IMR-90 (cell line): ENCODE data around the gene CNTFR. TPM values are rescaled to one million over a fixed set of nuclear protein-coding genes. Genes with fewer than 3 reads are reported as not detected.

Experiments used
- ATAC-seq: fragments of 200-7000 bp; cut with Tn5 transposase; 2 replicates; pipeline ENCODE4 v1.9.1; 2020; ENCODE audit warnings: low read depth, mild to moderate bottlenecking, moderate library complexity
- BruUV-seq: library from RNA; stranded (reverse); fragments of 400-500 nt; replicated peaks from 2 replicates; lab custom pipeline; 2021; lab: Mats Ljungman, UMichigan
- CTCF ChIA-PET: fragments of 300-600 bp; formaldehyde crosslinking; extraction: SDS; loops from one replicate; lab custom pipeline; 2021; ENCODE audit warnings: antibody characterized with exemption; lab: Yijun Ruan, JAX
- POLR2A ChIA-PET: fragments of 300-600 bp; sonication (Branson Sonifier 250); formaldehyde crosslinking; loops from one replicate; lab custom pipeline; 2022; ENCODE audit warnings: antibody characterized with exemption; ENCODE audit not compliant: unreplicated experiment; lab: Charles Lee
- DNase-seq: peaks from one replicate; pipeline ENCODE4 v3.0.0; 2013
- H2AFZ ChIP-seq: replicated peaks from 2 replicates; pipeline ENCODE3; 2013; ENCODE audit warnings: low read length, mild to moderate bottlenecking; ENCODE audit not compliant: poor library complexity
- H2AK5ac ChIP-seq: 2 replicates; pipeline ENCODE4 v1.6.1; 2013; ENCODE audit warnings: low read depth, low read length, inconsistent platforms
- H2AK9ac ChIP-seq: replicated peaks from 2 replicates; pipeline ENCODE3; 2013; ENCODE audit warnings: mild to moderate bottlenecking, low read depth, low read length, moderate library complexity; ENCODE audit not compliant: poor library complexity
- H2BK120ac ChIP-seq: 2 replicates; pipeline ENCODE4 v1.6.1; 2013; ENCODE audit warnings: low read depth, low read length, inconsistent platforms
- H2BK15ac ChIP-seq: 3 replicates; pipeline ENCODE4 v1.6.1; 2013; ENCODE audit warnings: low read depth, low read length, inconsistent platforms
- H2BK20ac ChIP-seq: 2 replicates; pipeline ENCODE4 v1.6.1; 2013; ENCODE audit warnings: low read depth, mild to moderate bottlenecking, inconsistent platforms, low read length, moderate library complexity
- H2BK5ac ChIP-seq: 2 replicates; pipeline ENCODE4 v1.6.1; 2013; ENCODE audit warnings: mild to moderate bottlenecking, low read depth, low read length, inconsistent platforms; ENCODE audit not compliant: poor library complexity, severe bottlenecking
- H3K14ac ChIP-seq: replicated peaks from 2 replicates; pipeline ENCODE4 v1.6.1; 2013; ENCODE audit warnings: low read depth, low read length, inconsistent platforms
- H3K18ac ChIP-seq: 2 replicates; pipeline ENCODE4 v1.6.1; 2013; ENCODE audit warnings: low read depth, low read length, control low read depth
- H3K23ac ChIP-seq: 2 replicates; pipeline ENCODE4 v1.6.1; 2013; ENCODE audit warnings: low read depth, low read length, inconsistent platforms
- H3K27ac ChIP-seq: 2 replicates; pipeline ENCODE4 v1.5.1; 2013; ENCODE audit warnings: mild to moderate bottlenecking, control low read depth, low read length; ENCODE audit not compliant: insufficient read depth
- H3K27me3 ChIP-seq: 2 replicates; pipeline ENCODE4 v1.6.1; 2013; ENCODE audit warnings: low read length; ENCODE audit not compliant: control insufficient read depth, insufficient read depth
- H3K36me3 ChIP-seq: 2 replicates; pipeline ENCODE4 v1.6.1; 2013; ENCODE audit warnings: low read length, mixed read lengths; ENCODE audit not compliant: control insufficient read depth, insufficient read depth
- H3K4ac ChIP-seq: 2 replicates; pipeline ENCODE4 v1.6.1; 2013; ENCODE audit warnings: low read depth, low read length, inconsistent platforms
- H3K4me1 ChIP-seq: 2 replicates; pipeline ENCODE4 v1.6.1; 2013; ENCODE audit warnings: low read length, mixed read lengths; ENCODE audit not compliant: control insufficient read depth, insufficient read depth
- H3K4me2 ChIP-seq: 2 replicates; pipeline ENCODE4 v1.6.1; 2013; ENCODE audit warnings: low read depth, mild to moderate bottlenecking, control low read depth, low read length, moderate library complexity
- H3K4me3 ChIP-seq: 2 replicates; pipeline ENCODE4 v1.5.1; 2013; ENCODE audit warnings: low read depth, mild to moderate bottlenecking, control low read depth, low read length, moderate library complexity; ENCODE audit not compliant: insufficient read depth
- H3K56ac ChIP-seq: 2 replicates; pipeline ENCODE4 v1.6.1; 2013; ENCODE audit warnings: low read length, inconsistent platforms; ENCODE audit not compliant: insufficient read depth; ENCODE audit errors: extremely low read depth
- H3K79me1 ChIP-seq, 2 experiments: 2 replicates each; pipeline ENCODE4 v1.6.1; 2013; ENCODE audit warnings: low read length in 2 of 2, inconsistent platforms in 1 of 2, low read depth in 1 of 2
- H3K9ac ChIP-seq: 2 replicates; pipeline ENCODE4 v1.6.1; 2013; ENCODE audit warnings: low read depth, low read length, control low read depth
- H3K9me1 ChIP-seq: 2 replicates; pipeline ENCODE4 v1.6.1; 2013; ENCODE audit warnings: low read length, inconsistent platforms; ENCODE audit not compliant: insufficient read depth
- H3K9me3 ChIP-seq: 2 replicates; pipeline ENCODE4 v1.6.1; 2013; ENCODE audit warnings: low read length; ENCODE audit not compliant: control insufficient read depth, insufficient read depth
- H4K20me1 ChIP-seq: 2 replicates; pipeline ENCODE4 v1.6.1; 2013; ENCODE audit warnings: low read length, inconsistent platforms; ENCODE audit not compliant: insufficient read depth
- H4K5ac ChIP-seq: 2 replicates; pipeline ENCODE4 v1.6.1; 2013; ENCODE audit warnings: mild to moderate bottlenecking, low read depth, low read length, control low read depth
- H4K8ac ChIP-seq, 2 experiments: 2 replicates each; pipeline ENCODE4 v1.6.1; 2013; ENCODE audit warnings: low read depth in 2 of 2, low read length in 2 of 2, control low read depth in 1 of 2, inconsistent platforms in 1 of 2
- H4K91ac ChIP-seq: 2 replicates; pipeline ENCODE4 v1.6.1; 2013; ENCODE audit warnings: low read depth, low read length, inconsistent platforms; ENCODE audit not compliant: insufficient read depth
- FOS ChIP-seq: fragments of 150-350 bp; IDR thresholded peaks from 2 replicates; pipeline ENCODE4 v1.6.1; 2016; ENCODE audit warnings: low read depth, low read length
- MAZ ChIP-seq: IDR thresholded peaks from 2 replicates; pipeline ENCODE4 v1.6.1; 2012; ENCODE audit warnings: low read depth, mild to moderate bottlenecking, low read length, improper control_type of control experiment, moderate library complexity, borderline replicate concordance
- WGBS, 2 experiments: methylation state at CpG; one replicate each; pipeline versions ENCODE4 v1.1.5 to v1.1.7; 2013; ENCODE audit warnings: missing lambda C conversion rate in 2 of 2; ENCODE audit not compliant: insufficient read length in 1 of 2; ENCODE audit errors: extremely low coverage in 2 of 2; 5-methylcytosine and 5-hydroxymethylcytosine counted together
- dilution Hi-C: fragments of 300-500 bp; cut with HindIII; formaldehyde crosslinking; loops from one replicate; pipeline ENCODE4 v1.14.3; 2018; ENCODE audit warnings: low sequenced_read_pairs; ENCODE audit not compliant: unreplicated experiment
- in situ Hi-C: fragments of 300-500 bp; cut with MboI; formaldehyde crosslinking; loops from 3 replicates; pipeline ENCODE4 v1.14.3; 2019; ENCODE audit warnings: low sequenced_read_pairs, inconsistent platforms, mixed read lengths
- intact Hi-C: fragments of 100-400 bp; cut with micrococcal nuclease; formaldehyde crosslinking; loops from 2 replicates; pipeline ENCODE4 v1.10.0; 2022
- polyA plus RNA-seq, 3 experiments: library from polyadenylated mRNA; depleted of rRNA; stranded (reverse); fragments of >200 nt; gene quantifications; 2 replicates each; pipeline ENCODE4 v1.2.3, GENCODE V29; 2012; ENCODE audit warnings: low replicate concordance in 1 of 3
- total RNA-seq: library from RNA; depleted of rRNA; stranded (reverse); fragments of >200 nt; gene quantifications from 2 replicates; pipeline ENCODE4 v1.2.3, GENCODE V29; 2012

Gene CNTFR
- total and polyA plus RNA-seq, 2 of the 4 experiments (the other 2 are of a cell fraction) = not detected

GRCh38 chr9:34514816-34515215 is 74.7 kb downstream of the CNTFR start:
- Histone ChIP-seq H3K36me3 (no peaks in the 10 kb centered on the region), H4K5ac (no peak overlapping the region), H3K23ac (no peak overlapping the region), H3K4me1 (no peaks in the 10 kb centered on the region), H3K4me3 (no peak overlapping the region), H3K14ac (no peak overlapping the region), H3K4me2 (no peak overlapping the region), H3K18ac (no peak overlapping the region), H4K20me1 (no peaks in the 10 kb centered on the region), H2AK5ac (no peak overlapping the region), H2BK20ac (no peak overlapping the region), H3K4ac (no peak overlapping the region), H4K91ac (no peak overlapping the region), H3K9me3 (no peaks in the 10 kb centered on the region), H2BK15ac (no peak overlapping the region), H3K27me3 (peaks cover 63% of the 10 kb centered on the region), H3K9me1 (no peaks in the 10 kb centered on the region), H3K56ac (no peak overlapping the region), H3K79me1 (no peaks in the 10 kb centered on the region), H2BK5ac (no peak overlapping the region), H2AK9ac (no peak overlapping the region), H2AFZ (no peak overlapping the region), H4K8ac (no peak overlapping the region), H3K27ac (no peak overlapping the region), H2BK120ac (no peak overlapping the region), H3K9ac (no peak overlapping the region)
- ChIA-PET POLR2A (no interaction called here), CTCF (no interaction called here)
- dilution Hi-C loops = no loop called here
- in situ Hi-C loops = no loop called here
- intact Hi-C loops = no loop called here
- no peak for ATAC-seq
- WGBS, 2 experiments = no CpG with 5 or more reads among the region's 3 CpGs
- BruUV-seq = no TSS peak
- no peak for DNase-seq
- no peak for TF ChIP-seq MAZ
- no peak for TF ChIP-seq FOS
